Measurements from ENCODE around the gene GORASP1. TPM values are rescaled to one million over a fixed set of nuclear protein-coding genes. Genes with fewer than 3 reads are reported as not detected.

The GORASP1 gene
- polyA plus RNA-seq, 1 donor from 2014 or later = 55.6 TPM

DNA sequence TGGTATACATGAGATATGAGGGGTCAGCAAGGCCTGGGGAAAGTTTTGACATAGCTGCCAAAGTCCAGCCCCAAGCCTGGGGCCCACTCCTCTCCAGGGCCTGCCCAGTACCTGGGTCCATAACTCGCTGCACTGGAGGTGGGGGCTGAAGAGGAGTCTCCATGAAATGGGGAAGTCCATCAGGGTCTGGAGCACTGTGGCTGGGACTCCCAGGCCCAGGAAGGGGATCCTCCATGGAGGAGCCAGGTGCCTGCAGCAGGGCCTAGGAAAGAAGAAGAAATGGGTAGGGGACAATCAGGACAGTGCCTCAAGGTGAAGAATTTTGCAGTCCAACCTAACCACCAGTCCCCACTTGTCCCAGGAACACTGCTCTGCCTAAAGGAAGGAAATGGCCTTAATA lies 8.2 kb downstream of the GORASP1 start:
- TF ChIP-seq, protein P1, sequence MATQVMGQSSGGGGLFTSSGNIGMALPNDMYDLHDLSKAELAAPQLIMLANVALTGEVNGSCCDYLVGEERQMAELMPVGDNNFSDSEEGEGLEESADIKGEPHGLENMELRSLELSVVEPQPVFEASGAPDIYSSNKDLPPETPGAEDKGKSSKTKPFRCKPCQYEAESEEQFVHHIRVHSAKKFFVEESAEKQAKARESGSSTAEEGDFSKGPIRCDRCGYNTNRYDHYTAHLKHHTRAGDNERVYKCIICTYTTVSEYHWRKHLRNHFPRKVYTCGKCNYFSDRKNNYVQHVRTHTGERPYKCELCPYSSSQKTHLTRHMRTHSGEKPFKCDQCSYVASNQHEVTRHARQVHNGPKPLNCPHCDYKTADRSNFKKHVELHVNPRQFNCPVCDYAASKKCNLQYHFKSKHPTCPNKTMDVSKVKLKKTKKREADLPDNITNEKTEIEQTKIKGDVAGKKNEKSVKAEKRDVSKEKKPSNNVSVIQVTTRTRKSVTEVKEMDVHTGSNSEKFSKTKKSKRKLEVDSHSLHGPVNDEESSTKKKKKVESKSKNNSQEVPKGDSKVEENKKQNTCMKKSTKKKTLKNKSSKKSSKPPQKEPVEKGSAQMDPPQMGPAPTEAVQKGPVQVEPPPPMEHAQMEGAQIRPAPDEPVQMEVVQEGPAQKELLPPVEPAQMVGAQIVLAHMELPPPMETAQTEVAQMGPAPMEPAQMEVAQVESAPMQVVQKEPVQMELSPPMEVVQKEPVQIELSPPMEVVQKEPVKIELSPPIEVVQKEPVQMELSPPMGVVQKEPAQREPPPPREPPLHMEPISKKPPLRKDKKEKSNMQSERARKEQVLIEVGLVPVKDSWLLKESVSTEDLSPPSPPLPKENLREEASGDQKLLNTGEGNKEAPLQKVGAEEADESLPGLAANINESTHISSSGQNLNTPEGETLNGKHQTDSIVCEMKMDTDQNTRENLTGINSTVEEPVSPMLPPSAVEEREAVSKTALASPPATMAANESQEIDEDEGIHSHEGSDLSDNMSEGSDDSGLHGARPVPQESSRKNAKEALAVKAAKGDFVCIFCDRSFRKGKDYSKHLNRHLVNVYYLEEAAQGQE (IDR thresholded peaks at IDR 0.05; ENCODE audit: borderline replicate concordance) = no peak
- TF ChIP-seq EP300 (conservative IDR thresholded peaks at IDR 0.05; ENCODE audit: poor library complexity, severe bottlenecking) = no peak
- TF ChIP-seq, protein P2, sequence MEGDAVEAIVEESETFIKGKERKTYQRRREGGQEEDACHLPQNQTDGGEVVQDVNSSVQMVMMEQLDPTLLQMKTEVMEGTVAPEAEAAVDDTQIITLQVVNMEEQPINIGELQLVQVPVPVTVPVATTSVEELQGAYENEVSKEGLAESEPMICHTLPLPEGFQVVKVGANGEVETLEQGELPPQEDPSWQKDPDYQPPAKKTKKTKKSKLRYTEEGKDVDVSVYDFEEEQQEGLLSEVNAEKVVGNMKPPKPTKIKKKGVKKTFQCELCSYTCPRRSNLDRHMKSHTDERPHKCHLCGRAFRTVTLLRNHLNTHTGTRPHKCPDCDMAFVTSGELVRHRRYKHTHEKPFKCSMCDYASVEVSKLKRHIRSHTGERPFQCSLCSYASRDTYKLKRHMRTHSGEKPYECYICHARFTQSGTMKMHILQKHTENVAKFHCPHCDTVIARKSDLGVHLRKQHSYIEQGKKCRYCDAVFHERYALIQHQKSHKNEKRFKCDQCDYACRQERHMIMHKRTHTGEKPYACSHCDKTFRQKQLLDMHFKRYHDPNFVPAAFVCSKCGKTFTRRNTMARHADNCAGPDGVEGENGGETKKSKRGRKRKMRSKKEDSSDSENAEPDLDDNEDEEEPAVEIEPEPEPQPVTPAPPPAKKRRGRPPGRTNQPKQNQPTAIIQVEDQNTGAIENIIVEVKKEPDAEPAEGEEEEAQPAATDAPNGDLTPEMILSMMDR (IDR thresholded peaks at IDR 0.05; ENCODE audit: poor library complexity, severe bottlenecking) = no peak
- no peak for TF ChIP-seq POLR2AphosphoS5 (IDR thresholded peaks at IDR 0.05)
- no peak for TF ChIP-seq MXI1 (conservative IDR thresholded peaks at IDR 0.05; ENCODE audit: poor library complexity, severe bottlenecking)
- TF ChIP-seq TAF1 (IDR thresholded peaks at IDR 0.05; ENCODE audit: low read depth) = no peak
- no peak for TF ChIP-seq EZH2 (IDR thresholded peaks at IDR 0.05; ENCODE audit: borderline replicate concordance, insufficient read depth, low read length, poor library complexity, severe bottlenecking)
- no peak for TF ChIP-seq RAD21 (conservative IDR thresholded peaks at IDR 0.05)
- TF ChIP-seq SMC3 (conservative IDR thresholded peaks at IDR 0.05; ENCODE audit: poor library complexity) = no peak
- peaks cover 20% of the 10 kb centered on the region for H3K36me3 ChIP-seq (ENCODE audit: insufficient read depth, low read length)
- H3K9me3 ChIP-seq (ENCODE audit: low read length) = no peaks in the 10 kb centered on the region
- no peaks in the 10 kb centered on the region for H3K9me2 ChIP-seq (ENCODE audit: insufficient read depth, low read length)
- H3K27me3 ChIP-seq (ENCODE audit: insufficient read depth, low read depth, low read length) = no peaks in the 10 kb centered on the region
- no peak overlapping the region for H3K4me3 ChIP-seq (ENCODE audit: low read length)
- no peak overlapping the region for H2AFZ ChIP-seq (ENCODE audit: low read depth, low read length)
- no peaks in the 10 kb centered on the region for H3F3A ChIP-seq (ENCODE audit: insufficient read depth, low read length, poor library complexity, severe bottlenecking)
- no peak overlapping the region for H3K9ac ChIP-seq (ENCODE audit: low read length)
- no peaks in the 10 kb centered on the region for H4K20me1 ChIP-seq (ENCODE audit: insufficient read depth)
- H3K79me2 ChIP-seq (replicated peaks; ENCODE audit: insufficient read depth, low read length) = peaks cover 6% of the 10 kb centered on the region
- no peak overlapping the region for H3K27ac ChIP-seq (ENCODE audit: low read length)
- no peak overlapping the region for H3K4me2 ChIP-seq (ENCODE audit: low read length)

DNA sequence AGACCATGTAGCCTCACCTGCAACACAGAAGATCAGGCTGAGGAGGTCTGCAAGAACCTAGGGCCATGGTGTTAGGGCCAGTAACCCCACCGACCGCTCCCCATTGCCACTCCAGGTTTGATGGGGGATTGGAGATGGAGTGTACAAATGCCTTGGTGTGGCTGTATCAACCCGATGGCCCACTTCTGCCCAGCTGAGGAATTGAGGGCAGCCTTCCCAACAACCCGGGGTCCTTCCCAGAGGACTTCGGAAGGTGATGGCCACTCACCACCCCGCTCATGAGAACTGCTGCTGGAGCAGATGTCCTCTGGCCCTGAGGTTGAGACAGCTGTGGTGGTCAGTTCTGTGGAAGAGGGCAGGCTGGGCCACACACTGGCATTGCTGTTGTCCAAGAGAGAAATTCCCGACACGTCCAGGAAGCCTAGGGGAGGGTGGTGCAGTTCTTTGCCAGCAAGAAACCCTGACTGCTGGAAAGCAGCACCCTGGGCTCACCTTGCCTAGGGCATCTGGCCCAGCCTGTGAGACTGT lies 8.9 kb downstream of the GORASP1 start:
- no peak for TF ChIP-seq POLR2AphosphoS5 (IDR thresholded peaks at IDR 0.05)
- TF ChIP-seq EP300 (conservative IDR thresholded peaks at IDR 0.05; ENCODE audit: poor library complexity, severe bottlenecking) = no peak
- no peak for TF ChIP-seq RAD21 (conservative IDR thresholded peaks at IDR 0.05)
- no peak for TF ChIP-seq EZH2 (IDR thresholded peaks at IDR 0.05; ENCODE audit: borderline replicate concordance, insufficient read depth, low read length, poor library complexity, severe bottlenecking)
- TF ChIP-seq, protein P2 (IDR thresholded peaks at IDR 0.05; ENCODE audit: poor library complexity, severe bottlenecking) = no peak
- no peak for TF ChIP-seq MXI1 (conservative IDR thresholded peaks at IDR 0.05; ENCODE audit: poor library complexity, severe bottlenecking)
- TF ChIP-seq TAF1 (IDR thresholded peaks at IDR 0.05; ENCODE audit: low read depth) = no peak
- no peak overlapping the region for H3K27ac ChIP-seq (ENCODE audit: low read length)
- no peak overlapping the region for H3K4me2 ChIP-seq (ENCODE audit: low read length)
- no peaks in the 10 kb centered on the region for H3K27me3 ChIP-seq (ENCODE audit: insufficient read depth, low read depth, low read length)
- H3F3A ChIP-seq (ENCODE audit: insufficient read depth, low read length, poor library complexity, severe bottlenecking) = no peaks in the 10 kb centered on the region
- H3K4me3 ChIP-seq (ENCODE audit: low read length) = no peak overlapping the region
- peaks cover 24% of the 10 kb centered on the region for H3K36me3 ChIP-seq (ENCODE audit: insufficient read depth, low read length)
- H3K9me2 ChIP-seq (ENCODE audit: insufficient read depth, low read length) = no peaks in the 10 kb centered on the region
- H4K20me1 ChIP-seq (ENCODE audit: insufficient read depth) = no peaks in the 10 kb centered on the region
- no peaks in the 10 kb centered on the region for H3K79me2 ChIP-seq (replicated peaks; ENCODE audit: insufficient read depth, low read length)
- no peak overlapping the region for H2AFZ ChIP-seq (ENCODE audit: low read depth, low read length)
- no peaks in the 10 kb centered on the region for H3K9me3 ChIP-seq (ENCODE audit: low read length)
- H3K9ac ChIP-seq (ENCODE audit: low read length) = no peak overlapping the region
